GM21786 (cell line): ENCODE measurements around the gene GALNT9.
"Not testable (repeated sequence)": the region's sequence is repeated elsewhere in the genome, so short reads cannot be mapped to it uniquely, and the experiment has no call there.

Source experiments
- ATAC-seq: cut with Tn5 transposase; IDR thresholded peaks from one replicate; pipeline ENCODE4 v1.9.1; 2021; ENCODE audit not compliant: unreplicated experiment

Gene GALNT9

DNA sequence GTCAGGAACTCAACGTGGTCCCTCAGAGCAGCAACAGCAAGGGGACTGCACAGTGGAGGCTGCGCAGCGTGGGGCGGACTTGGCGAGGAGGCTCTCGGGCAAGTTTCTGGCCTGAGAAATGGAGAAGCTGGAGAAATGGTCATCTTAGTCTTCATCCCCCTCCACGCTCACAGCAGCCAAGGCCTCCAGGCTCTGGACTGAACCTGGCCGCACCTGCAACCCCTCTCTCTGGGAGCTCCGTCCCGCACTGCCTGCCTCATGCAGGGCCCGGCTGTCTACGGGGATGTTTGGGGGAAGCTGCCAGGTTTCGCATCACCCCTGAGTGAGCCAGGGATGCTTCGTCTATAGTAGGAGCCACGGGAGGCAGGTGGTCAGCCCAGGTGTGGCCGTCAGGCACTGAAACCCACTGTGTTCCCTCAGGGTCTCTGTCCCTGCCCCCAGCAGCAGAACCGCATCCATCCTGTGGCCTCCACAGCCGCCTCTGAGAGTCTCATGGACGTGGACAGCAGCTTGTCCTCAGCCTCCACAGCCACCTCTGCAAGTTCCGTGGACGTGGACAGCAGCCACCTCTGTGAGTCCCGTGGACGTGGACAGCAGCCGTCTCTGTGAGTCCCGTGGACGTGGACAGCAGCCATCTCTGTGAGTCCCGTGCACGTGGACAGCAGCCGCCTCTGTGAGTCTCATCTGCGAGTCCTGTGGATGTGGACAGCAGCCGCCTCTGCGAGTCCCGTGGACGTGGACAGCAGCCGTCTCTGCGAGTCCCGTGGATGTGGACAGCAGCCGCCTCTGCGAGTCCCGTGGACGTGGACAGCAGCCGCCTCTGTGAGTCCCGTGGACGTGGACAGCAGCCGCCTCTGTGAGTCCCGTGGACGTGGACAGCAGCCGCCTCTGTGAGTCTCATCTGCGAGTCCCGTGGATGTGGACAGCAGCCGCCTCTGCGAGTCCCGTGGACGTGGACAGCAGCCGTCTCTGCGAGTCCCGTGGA lies 29.1 kb upstream of the GALNT9 start:
- ATAC-seq, result not testable (repeated sequence)

DNA sequence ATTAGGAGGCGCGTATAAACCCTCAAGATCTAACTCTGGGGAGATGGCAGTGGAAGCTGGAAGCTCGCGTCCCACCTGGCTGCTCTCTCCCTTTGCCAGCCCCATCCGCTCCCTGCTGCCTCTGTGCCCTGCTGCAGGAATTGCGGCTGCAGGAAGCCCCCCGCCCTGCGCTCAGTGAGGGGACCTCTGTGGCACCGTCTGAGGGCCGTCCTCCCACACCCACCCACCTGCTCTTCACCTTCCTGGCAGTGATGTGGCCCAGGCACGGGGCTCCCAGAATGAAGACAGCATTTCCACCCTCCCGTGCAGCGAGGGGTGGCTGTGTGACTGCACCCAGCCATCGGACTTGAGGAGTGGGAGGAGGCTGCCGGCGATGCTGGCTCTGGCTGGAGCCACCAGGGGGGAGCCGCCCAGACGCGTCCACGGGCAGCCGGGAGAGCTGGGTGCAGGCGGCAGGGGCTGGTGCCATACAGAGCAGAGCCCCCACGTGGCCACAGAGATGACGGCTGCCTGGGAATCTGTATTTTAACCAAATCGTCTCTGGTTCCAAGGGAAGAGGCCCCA lies 28.3 kb upstream of the GALNT9 start:
- no peak for ATAC-seq

DNA sequence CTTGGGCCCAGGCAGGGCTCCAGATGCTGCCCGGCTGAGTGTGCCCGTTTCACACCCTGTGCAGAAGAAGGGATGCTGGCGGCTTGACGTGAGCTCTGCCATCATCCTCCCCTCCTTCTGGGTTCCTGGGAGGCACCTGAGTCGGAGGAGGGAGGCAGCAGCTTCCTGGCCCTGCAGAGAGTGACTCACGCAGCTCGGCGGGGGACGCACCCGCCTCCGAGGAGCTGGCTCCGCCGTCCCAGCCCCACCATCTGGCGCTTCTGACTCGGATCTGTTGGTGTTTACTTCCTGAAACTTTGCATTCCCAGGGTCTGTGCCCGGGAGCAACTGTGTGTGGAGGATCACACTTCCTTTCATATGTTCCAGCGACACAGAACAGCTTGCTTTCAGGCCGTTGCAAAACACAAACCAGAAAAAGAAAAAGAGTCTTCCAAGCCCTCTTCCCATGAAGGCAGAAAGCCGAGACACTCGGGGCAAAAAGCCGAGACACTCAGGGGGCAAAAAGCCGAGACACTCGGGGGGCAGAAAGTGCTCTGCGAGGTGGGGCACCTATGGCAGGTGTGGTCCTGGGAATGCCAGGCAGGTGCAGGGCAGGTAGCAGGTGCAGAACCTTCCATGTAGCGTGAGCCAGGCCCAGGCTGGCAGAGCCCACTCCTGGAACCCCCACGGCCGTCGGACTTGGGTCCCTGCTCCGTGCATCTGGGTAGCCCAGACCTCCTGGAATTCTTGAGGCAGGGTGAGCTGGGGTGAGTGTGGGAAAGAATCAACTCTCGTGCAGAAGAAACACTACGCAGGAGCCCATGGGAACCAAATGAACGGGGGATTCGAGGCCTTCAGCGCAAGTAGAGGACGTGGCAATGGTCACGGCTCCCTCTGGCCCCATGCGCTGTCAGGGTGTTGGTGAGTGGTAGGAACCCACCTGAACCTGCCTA lies 27.6 kb upstream of the GALNT9 start:
- ATAC-seq, result no peak

DNA sequence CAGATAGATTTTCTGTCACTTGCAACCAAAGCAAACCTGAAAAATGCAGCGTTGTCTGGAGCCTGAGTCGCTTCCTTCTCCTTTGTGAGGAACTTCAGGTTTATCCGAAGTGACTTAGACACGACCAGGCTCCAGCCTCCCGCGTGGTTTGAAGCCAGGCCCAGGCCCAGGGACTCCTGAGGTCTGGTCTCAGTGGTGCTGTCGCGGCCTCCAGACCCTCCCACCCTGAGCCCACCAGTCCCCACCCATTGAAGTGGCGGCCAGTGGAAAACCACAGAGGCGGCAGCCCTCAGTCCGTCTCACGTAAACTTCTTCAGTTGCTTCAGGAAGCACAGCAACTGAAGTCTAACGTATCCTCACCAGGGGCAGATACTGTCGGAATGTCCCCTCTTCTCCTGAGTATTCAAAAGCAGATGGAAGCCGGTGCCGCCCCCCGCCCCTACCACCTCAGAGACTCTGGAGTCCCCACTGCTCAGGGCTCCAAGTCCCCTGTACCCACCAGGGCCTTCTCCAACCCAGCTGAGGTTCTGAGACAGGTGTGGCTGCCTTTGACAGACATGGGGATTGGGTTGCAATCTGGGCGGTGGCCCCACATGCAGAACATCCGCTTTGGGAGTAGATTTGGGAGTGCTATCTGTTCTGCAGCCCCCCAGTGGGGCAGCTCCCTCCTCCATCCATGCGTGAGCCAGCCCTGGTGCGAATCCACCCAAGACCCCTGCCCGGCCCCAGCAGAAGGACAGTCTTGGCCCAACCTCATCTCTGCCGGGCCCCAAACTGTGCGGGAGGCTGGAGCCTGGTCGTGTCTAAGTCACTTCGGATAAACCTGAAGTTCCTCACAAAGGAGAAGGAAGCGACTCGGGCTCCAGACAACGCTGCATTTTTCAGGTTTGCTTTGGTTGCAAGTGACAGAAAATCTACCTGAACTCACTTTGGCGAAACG lies 26.6 kb upstream of the GALNT9 start:
- no peak for ATAC-seq

DNA sequence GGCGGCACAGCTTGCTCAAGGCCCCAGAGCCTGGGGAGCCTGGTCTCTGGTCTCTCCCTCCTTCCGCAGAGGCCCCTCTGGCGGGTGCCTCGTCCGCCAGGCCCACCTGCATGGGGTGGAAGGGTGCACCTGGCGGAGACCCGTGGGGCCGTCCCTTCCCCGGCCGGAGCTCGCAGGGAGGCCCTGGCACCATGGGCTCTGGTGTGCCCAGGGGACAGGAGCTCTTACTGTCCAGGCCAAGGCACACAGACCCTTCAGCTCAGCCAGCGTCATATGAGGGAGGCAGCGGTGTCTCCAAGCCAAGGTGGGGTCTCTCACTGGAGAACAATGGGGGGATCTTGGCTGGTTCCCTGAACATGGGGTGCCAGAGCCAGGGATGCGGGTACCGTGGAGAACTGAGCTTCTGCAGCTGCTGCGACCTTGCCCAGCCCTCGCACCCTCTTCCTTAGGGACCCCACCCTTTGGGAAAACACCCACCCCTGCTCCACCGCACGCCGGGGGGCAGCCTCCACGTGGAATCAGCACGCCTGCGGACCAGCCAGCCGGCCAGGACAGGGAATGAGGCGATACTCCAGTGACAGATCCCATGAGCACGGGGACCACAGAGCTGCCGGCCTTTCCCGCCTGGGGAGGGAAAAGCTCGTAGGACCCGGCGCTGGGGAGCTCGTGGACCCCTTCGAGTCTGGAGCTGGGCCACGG lies 25.7 kb upstream of the GALNT9 start:
- ATAC-seq, result no peak

DNA sequence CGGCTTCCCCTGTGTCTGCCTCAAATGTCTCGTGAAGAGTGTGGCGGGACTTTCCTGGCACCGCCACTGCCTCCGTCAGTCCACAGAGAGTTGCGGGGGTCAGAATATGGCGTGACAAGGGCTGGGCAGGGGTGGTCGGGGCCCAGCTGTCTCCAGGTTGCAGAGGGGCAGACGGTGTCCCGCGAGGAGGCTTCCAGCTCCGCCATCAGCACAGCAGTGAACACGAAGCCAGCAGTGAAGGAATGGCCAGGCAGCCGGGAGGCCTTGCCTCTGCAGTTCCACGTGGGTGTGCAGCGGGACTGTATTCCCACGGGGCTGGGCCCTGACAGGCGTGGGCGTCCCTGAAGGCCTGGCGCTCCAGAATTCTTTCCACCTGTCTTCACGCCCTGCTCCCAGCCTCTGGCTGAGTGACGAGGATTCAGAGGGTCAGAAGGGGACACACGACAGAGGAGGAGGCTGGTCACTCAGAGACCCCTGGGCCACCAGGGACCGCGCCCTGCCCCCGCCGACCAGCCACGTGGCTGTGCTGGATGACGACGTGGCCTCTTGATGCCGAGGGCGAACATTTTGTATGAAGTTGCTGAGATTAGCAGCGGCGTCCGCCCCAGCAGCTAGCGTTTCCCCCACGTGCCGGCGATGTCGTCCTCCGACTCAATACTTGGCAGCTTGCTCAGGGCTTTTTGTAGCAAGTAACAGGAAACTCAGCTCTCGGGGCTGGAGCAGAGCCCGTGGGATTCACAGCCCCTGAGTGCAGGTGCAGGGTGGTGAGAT lies 25.0 kb upstream of the GALNT9 start:
- no peak for ATAC-seq

DNA sequence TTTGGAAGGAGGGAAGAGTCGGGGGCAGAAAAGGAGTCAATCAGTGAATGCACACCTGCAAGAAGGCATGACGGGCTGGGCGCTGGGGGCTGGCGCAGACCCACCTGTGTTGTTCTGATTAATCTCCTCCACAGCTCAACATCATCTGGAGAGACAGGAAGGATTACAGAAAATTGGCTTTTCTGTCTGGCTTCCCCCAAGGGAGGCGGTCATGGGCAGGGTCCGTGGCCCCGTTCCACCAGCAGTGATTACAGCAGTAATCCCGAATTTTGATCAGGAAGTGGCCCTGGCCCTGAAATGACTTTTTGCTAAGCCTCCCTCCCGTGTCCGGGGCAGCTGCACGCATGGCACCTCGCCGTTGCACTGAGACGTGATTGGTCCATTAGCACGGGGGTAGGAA lies 24.4 kb upstream of the GALNT9 start:
- no peak for ATAC-seq

DNA sequence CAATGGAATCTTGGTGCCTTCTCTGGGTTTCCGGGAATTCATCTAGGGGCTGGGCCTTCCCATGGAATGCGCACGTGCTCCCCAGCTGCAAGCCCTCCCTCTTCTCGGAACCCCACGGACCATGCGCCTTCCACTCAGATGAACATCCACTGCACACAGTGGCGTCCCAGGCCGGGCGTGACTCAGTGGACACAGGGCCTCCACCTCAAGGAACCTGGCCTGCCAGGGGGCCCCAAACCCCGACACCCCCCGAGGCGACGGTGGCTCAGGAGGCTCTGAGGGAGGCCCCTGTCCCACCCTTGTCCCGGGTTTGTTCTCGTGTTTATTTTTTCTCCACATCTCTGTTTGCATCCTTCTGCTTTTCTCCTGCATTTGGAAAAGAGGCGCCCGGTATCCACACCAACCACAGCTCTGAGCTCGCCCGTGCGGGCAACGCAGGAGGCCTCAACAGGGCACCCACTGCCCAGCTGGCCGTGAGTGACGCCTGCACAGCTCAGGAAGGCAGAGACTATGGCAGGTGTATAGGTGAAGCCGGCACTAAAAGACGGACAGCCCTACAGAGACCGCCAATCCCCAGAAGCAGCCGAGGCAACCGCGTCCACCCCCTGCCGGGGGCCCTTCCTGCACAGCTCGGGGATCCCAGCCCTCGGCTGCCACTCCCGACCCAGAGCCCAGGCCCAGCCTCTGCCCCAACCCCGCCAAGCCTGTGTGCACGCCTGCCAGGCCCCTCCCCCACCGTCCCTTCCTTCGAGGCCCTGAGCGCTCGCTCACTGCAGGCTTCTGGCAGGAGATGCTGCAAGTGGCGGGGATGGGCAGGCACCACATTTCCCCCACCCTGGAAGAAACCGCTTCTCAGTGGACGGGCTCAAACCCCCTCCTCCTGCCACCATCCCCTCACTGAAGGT lies 23.8 kb upstream of the GALNT9 start:
- no peak for ATAC-seq

DNA sequence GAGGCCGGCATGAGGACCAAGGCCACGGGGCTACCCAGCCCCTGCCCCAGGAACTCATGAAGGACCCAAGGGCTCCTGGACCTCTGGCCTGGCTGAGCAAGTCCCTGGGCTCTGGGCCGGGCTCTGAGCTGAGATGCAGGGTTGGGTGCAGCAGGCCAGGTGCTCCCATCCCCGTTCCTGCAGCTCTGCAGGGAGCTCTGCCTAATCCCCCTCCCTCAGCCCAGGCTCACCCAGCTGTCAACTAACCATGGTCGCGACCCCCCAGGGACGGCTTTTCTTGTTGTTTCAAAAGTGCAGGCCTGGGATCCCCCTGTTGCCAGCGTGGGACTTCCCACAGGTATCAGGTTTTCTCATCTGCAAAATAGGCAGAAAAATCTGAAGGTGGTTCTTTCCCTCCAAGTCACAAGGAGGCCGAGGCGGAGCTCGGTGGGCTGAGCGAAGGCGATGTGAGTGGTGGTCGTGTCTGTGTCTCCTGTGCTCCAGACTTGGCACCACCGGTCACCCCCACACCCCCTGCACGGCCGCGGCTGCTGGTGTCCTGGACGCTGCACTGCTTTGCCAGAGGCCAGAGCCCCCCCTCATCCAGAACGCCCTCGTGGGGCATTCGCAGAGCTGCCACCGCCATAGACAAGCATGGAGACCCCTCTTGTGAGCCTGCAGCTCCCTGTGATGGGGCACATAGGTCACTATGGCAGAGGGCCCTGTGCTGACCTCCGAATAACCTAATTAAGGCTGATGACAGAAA lies 22.5 kb upstream of the GALNT9 start:
- no peak for ATAC-seq

DNA sequence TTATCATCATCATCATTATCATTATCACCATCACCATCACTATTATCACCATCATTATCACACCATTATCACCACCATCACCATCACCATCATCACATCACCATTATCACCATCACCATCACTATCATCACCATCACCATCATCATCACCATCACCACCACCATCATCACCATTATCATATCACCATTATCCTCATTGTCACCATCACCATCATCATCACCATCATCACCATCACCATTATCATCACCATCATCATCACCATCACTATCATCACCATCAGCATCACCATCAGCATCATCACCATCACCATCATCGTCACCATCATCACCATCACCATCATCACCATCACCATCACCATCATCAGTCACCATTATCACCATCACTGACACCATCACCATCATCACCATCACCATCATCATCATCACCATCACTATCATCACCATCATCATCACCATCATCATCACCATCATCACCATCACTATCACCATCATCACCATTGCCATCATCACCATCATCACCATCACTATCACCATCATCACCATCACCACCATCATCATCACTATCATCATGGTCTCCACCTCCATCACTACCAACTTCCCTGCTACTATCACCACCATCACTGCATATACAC lies 20.2 kb upstream of the GALNT9 start:
- ATAC-seq, result no peak

DNA sequence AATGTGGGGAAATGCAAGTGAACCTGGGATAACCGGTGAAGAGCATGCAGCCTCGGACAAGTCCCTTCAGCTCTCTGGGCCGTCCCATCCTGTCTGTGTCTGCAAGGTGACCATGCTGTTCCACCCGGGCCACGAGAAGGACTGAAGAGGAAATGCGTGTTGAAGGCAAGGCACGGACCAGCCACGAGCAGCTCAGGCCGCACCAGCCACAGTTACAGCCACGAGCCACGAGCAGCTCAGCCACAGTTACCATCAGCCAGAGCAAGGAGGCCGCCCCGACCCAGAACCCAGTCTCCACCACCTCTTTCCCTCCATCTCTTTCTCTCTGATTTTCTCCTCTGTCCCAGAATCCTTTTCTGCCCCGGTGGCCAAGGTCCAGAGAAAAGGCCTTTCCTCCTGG lies 18.8 kb upstream of the GALNT9 start:
- ATAC-seq, result no peak

DNA sequence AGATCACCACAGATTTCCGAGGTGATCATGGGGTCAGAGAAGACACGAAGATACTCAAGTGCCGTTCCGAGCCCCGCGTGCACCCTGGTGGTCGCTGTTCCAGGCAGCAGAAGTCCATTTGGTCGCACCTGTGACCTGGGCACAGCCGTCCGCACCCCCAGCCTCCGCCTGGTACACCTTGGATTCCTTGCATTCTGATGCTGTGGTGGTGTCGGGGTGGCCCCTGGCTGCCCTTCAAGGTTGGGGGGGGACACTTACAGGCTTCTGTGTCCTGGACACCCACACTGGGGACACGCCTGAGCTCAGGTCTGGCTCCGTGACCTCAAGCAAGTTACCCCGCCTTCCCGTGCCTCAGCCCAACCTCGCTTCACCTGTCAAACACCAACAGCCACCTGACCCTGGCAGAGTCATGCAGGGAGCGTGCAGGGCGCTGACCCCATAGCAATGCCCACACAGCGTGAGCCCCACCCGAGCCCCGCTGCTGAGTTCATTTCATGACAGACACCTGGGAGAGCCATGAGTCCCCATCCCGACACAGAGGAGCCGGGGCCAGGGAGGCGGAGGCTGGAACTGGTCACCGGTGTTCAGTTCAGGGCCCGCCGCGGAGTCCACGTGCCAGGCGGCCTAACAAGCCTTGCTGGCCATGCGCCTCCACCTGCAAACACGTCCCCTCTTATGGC lies 17.9 kb upstream of the GALNT9 start:
- no peak for ATAC-seq

DNA sequence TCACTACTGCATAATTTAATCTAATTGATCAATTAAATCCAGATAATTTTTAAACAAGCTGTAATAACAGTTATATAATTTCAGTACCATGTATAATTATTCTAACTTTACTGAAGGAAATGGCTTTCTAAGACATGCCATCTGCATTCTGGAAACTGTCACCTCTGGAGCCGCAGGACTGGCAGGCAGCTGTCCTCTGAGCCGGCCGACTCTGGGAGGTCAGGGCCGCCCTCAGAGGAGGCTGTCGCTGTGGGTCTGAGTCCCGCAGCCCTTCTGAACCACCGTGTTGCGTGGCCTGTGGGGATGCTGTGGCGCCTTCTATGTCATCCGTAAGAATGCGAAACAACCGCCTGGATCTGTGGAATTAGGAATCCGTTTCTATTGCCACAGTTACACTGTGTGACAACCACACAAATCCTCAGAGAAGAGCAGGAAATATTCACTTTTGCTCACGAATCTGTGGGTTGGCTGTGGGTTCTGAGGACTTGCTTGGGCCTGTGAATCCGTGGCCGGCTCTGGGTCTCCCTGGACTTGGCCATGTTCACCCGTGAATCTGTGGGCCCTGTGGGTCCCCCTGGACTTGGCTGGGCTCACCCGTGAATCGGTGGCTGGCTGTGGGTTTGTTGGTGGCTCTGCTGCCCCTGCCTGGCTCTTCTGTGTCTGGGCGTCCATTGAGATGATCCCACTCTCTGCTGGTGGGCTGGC lies 17.2 kb upstream of the GALNT9 start:
- no peak for ATAC-seq

DNA sequence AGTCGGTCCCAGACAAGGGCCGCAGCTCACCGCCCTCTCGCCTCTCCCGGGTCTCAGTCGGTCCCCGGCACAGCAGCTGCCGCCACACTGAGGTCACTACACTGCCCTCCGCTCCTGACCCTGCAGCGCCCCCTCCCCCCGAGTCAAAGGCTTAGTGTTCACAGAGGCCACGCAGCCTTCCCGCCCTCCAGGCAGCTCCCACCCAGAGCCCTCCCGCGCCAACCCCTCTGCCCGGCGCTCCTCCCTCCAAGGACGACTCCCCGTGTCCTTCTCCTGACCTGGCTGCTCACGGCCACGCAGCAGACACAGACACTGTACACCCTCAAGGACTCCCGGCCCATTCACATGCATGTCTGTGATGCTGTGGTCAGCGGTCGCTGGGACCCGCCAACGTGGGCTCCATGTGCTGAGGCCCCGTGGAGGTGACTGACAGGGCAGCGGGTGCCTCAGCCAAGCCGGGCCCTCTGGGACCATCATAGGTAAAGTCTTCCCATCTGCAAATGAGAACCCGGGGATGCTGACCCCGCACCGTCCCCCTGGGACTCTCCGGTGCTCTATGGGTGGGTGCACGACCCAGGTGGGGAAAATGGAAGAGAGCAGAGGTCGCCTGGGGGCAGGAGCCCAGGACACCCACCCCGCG lies 16.3 kb upstream of the GALNT9 start:
- no peak for ATAC-seq

DNA sequence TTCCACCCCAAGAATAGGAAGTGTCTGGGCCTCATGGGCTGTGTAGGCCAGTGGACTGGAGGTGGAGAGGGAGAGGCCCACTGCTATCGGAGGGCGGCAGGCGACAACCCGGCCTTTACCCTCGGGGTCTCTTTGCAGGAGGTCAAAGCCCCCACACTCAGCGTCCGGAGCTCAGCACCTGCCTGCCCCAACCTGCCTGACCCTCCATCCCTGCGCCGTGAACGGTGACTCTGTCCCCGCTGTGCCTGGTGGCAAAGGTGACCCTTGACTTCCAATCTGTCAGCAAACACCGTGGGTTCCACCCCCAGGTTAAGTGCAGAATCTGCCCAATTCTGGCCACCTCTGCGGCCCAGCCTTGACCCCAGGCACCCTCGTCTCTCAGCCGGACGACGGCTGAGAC lies 15.7 kb upstream of the GALNT9 start:
- ATAC-seq, result no peak
